PFSK-1 (cell line): ENCODE measurements around the gene CAB39L.

Experiments used
- FOXP2 ChIP-seq: optimal IDR thresholded peaks from 2 replicates; pipeline ENCODE3; 2011; ENCODE audit warnings: borderline replicate concordance, control low read depth, inconsistent platforms; ENCODE audit not compliant: insufficient read depth; ENCODE audit errors: extremely low read length, extremely low read depth
- POLR2AphosphoS5 ChIP-seq: IDR thresholded peaks from 2 replicates; pipeline ENCODE4 v1.6.1; 2012; ENCODE audit warnings: low read depth, mild to moderate bottlenecking, control low read depth, low read length, moderate library complexity
- REST ChIP-seq, 2 experiments: IDR thresholded peaks; 2 replicates each; pipeline versions ENCODE4 v1.6.1 to v1.8.0; 2011 to 2012; ENCODE audit warnings: low read depth in 2 of 2, low read length in 2 of 2, control low read depth in 1 of 2, inconsistent platforms in 1 of 2, mild to moderate bottlenecking in 1 of 2, moderate library complexity in 1 of 2; ENCODE audit not compliant: insufficient read depth in 1 of 2
- SIN3A ChIP-seq: IDR thresholded peaks from 2 replicates; pipeline ENCODE4 v1.6.1; 2012; ENCODE audit warnings: mild to moderate bottlenecking, low read length, moderate library complexity, borderline replicate concordance; ENCODE audit not compliant: insufficient read depth
- TAF1 ChIP-seq: IDR thresholded peaks from 2 replicates; pipeline ENCODE4 v1.6.1; 2012; ENCODE audit warnings: low read length, control low read depth, borderline replicate concordance; ENCODE audit not compliant: insufficient read depth

GRCh38 chr13:49302817-49303216 is 141.0 kb downstream of the CAB39L start:
- no peak for TF ChIP-seq REST (IDR thresholded peaks at IDR 0.05; ENCODE audit: insufficient read depth in 1 of 2, low read depth in 2 of 2, low read length in 2 of 2)
- TF ChIP-seq TAF1, result no peak
- TF ChIP-seq POLR2AphosphoS5, result no peak
- no peak for TF ChIP-seq SIN3A
- TF ChIP-seq FOXP2, result no peak
